SK-N-SH (cell line): ENCODE results near the gene ZNF714. TPM values are rescaled to one million over a fixed set of nuclear protein-coding genes. Genes with fewer than 3 reads are reported as not detected.

Source experiments
- FOSL2 ChIP-seq: IDR thresholded peaks from 2 replicates; pipeline ENCODE4 v1.4.0; 2012; ENCODE audit warnings: low read depth, mild to moderate bottlenecking, moderate library complexity, borderline replicate concordance
- RXRA ChIP-seq: IDR thresholded peaks from 2 replicates; pipeline ENCODE4 v1.4.0; 2012; ENCODE audit warnings: low read depth, mild to moderate bottlenecking, borderline replicate concordance
- polyA plus RNA-seq, 3 experiments: library from polyadenylated mRNA; depleted of rRNA; stranded (reverse); fragments of >200 nt; gene quantifications; 2 replicates each; pipeline ENCODE4 v1.2.3, GENCODE V29; 2012
- small RNA-seq, 7 experiments: library from RNA; depleted of rRNA; stranded (forward); fragments of <200 nt; gene quantifications; one replicate each; pipeline ENCODE3, GENCODE V24; 2012
- TF ChIP-seq, protein P1 (sequence below): IDR thresholded peaks from 2 replicates; pipeline ENCODE4 v1.4.0; 2012; ENCODE audit warnings: low read depth, borderline replicate concordance
- TF ChIP-seq, protein P2 (sequence below): fragments of 150-350 bp; IDR thresholded peaks from 2 replicates; pipeline ENCODE4 v1.6.1; 2016; ENCODE audit warnings: mild to moderate bottlenecking, low read depth, low read length

ZNF714 gene
- polyA plus RNA-seq, 1 of the 3 experiments (the other 2 are of a cell fraction): 5.4 TPM

DNA sequence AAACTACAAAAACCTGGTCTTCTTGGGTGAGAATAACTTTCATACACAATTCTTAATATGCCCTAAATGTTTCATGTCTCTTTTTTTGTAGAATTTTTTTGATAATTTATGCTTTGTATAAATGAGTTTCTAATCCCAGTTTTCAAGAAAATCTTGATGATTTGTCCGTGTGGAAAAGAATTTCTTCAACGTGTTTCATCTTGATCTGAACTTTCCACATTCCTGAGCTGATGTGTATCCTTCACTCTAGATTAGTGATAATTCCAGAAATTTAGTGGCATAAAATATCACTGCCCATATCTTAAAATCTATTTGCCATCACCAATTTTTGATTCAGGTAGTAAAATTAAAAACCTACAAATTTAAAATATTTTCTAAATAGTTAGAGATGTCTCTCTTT is 84.4 kb downstream of the ZNF714 start (continued):
- TF ChIP-seq, protein P1, sequence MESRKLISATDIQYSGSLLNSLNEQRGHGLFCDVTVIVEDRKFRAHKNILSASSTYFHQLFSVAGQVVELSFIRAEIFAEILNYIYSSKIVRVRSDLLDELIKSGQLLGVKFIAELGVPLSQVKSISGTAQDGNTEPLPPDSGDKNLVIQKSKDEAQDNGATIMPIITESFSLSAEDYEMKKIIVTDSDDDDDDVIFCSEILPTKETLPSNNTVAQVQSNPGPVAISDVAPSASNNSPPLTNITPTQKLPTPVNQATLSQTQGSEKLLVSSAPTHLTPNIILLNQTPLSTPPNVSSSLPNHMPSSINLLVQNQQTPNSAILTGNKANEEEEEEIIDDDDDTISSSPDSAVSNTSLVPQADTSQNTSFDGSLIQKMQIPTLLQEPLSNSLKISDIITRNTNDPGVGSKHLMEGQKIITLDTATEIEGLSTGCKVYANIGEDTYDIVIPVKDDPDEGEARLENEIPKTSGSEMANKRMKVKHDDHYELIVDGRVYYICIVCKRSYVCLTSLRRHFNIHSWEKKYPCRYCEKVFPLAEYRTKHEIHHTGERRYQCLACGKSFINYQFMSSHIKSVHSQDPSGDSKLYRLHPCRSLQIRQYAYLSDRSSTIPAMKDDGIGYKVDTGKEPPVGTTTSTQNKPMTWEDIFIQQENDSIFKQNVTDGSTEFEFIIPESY: no peak
- TF ChIP-seq, protein P2, sequence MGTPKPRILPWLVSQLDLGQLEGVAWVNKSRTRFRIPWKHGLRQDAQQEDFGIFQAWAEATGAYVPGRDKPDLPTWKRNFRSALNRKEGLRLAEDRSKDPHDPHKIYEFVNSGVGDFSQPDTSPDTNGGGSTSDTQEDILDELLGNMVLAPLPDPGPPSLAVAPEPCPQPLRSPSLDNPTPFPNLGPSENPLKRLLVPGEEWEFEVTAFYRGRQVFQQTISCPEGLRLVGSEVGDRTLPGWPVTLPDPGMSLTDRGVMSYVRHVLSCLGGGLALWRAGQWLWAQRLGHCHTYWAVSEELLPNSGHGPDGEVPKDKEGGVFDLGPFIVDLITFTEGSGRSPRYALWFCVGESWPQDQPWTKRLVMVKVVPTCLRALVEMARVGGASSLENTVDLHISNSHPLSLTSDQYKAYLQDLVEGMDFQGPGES: no peak
- no peak for TF ChIP-seq RXRA
- no peak for TF ChIP-seq FOSL2
- TF ChIP-seq, all 33 proteins: peak for 0

Small RNAs within 50 kb of the gene (small RNA-seq; reads per million reads assigned to genes)
- gene RNA5SP469: 0 to 7.2 (median 0.19) reads per million in 7 experiments

Other genes with a start within 250 kb of the ZNF714 start
- 2.0 and 2.9 TPM in 2 replicates for gene ZNF85, start 159.0 kb upstream of the ZNF714 start, polyA plus RNA-seq (2012; rRNA removed)
- 4.2 and 6.3 TPM in 2 replicates for gene ZNF430, start 61.5 kb upstream of the ZNF714 start, polyA plus RNA-seq (2012; rRNA removed)
- gene ZNF431, start 59.8 kb downstream of the ZNF714 start, polyA plus RNA-seq (2012; rRNA removed): 2.4 and 3.8 TPM in 2 replicates
- 1.0 and 1.8 TPM in 2 replicates for gene ZNF708, start 247.2 kb downstream of the ZNF714 start, polyA plus RNA-seq (2012; rRNA removed)